Measurements from ENCODE around the gene ACTG1. TPM values are rescaled to one million over a fixed set of nuclear protein-coding genes. Genes with fewer than 3 reads are reported as not detected.

Gene ACTG1
- total and polyA plus RNA-seq, 9 donors: 810 to 1,698 (median 1,452) TPM

GRCh38 chr17:81518113-81518784 lies 5.7 kb upstream of the ACTG1 start:
- Histone ChIP-seq H3K27me3 (ENCODE audit: control insufficient read depth, insufficient read depth, low read length) (peaks cover 34% of the 10 kb centered on the region), H3K4me1 (ENCODE audit: control insufficient read depth, insufficient read depth, low read length) (peaks cover 64% of the 10 kb centered on the region), H3K27ac (ENCODE audit: low read length) (no peak overlapping the region), H3K4me3 (ENCODE audit: low read length) (peak overlapping the region; percentile 13), H3K36me3 (ENCODE audit: control insufficient read depth, insufficient read depth, low read length) (peaks cover 9% of the 10 kb centered on the region), H3K9me3 (replicated peaks; ENCODE audit: control insufficient read depth, low read depth, low read length) (no peaks in the 10 kb centered on the region)
- 19% methylated on average over 24 of the region's 24 CpGs for WGBS (ENCODE audit: insufficient coverage)
- no peak for DNase-seq

GRCh38 chr17:81517339-81518112 lies 4.9 kb upstream of the ACTG1 start:
- H3K36me3 ChIP-seq (ENCODE audit: control insufficient read depth, insufficient read depth, low read length): peaks cover 9% of the 10 kb centered on the region
- no peak overlapping the region for H3K4me3 ChIP-seq (ENCODE audit: low read length)
- no peak overlapping the region for H3K27ac ChIP-seq (ENCODE audit: low read length)
- H3K9me3 ChIP-seq (replicated peaks; ENCODE audit: control insufficient read depth, low read depth, low read length): no peaks in the 10 kb centered on the region
- WGBS (ENCODE audit: insufficient coverage): 61% methylated on average over 16 of the region's 24 CpGs
- H3K4me1 ChIP-seq (ENCODE audit: control insufficient read depth, insufficient read depth, low read length): peaks cover 59% of the 10 kb centered on the region
- no peak for DNase-seq
- peaks cover 30% of the 10 kb centered on the region for H3K27me3 ChIP-seq (ENCODE audit: control insufficient read depth, insufficient read depth, low read length)

GRCh38 chr17:81517009-81517338 lies 4.4 kb upstream of the ACTG1 start:
- H3K36me3 ChIP-seq (ENCODE audit: control insufficient read depth, insufficient read depth, low read length): peaks cover 11% of the 10 kb centered on the region
- WGBS (ENCODE audit: insufficient coverage): 90% methylated on average over 9 of the region's 9 CpGs
- DNase-seq: no peak
- no peaks in the 10 kb centered on the region for H3K9me3 ChIP-seq (replicated peaks; ENCODE audit: control insufficient read depth, low read depth, low read length)
- H3K4me1 ChIP-seq (ENCODE audit: control insufficient read depth, insufficient read depth, low read length): peaks cover 59% of the 10 kb centered on the region
- H3K27ac ChIP-seq (ENCODE audit: low read length): no peak overlapping the region
- H3K4me3 ChIP-seq (ENCODE audit: low read length): peak overlapping the region; percentile 87
- peaks cover 29% of the 10 kb centered on the region for H3K27me3 ChIP-seq (ENCODE audit: control insufficient read depth, insufficient read depth, low read length)

DNA sequence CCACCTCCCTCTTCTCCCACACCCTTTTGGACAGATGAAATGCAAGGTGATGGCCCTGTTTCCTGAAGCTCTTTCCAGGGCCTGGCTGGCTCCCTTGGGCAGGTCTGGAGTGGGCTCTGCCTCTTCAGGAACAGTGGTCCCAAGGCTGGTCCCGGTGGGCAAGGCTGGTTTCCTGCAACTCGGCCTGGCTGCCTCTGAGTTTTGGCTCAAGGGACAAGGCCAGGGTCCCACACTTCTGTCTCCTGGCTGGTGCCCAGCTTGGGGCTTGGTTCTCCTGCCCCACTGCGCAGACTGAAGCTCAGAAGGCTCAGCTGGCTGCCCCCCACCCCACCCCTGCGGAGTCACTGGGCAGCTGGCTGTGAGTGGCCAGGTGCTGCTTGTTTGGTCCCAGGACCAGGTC lies 3.8 kb upstream of the ACTG1 start:
- Histone ChIP-seq H3K4me3 (ENCODE audit: low read length) (peak overlapping the region; percentile 87), H3K9me3 (replicated peaks; ENCODE audit: control insufficient read depth, low read depth, low read length) (no peaks in the 10 kb centered on the region), H3K36me3 (ENCODE audit: control insufficient read depth, insufficient read depth, low read length) (peaks cover 17% of the 10 kb centered on the region), H3K27me3 (ENCODE audit: control insufficient read depth, insufficient read depth, low read length) (peaks cover 28% of the 10 kb centered on the region), H3K27ac (ENCODE audit: low read length) (no peak overlapping the region), H3K4me1 (ENCODE audit: control insufficient read depth, insufficient read depth, low read length) (peaks cover 59% of the 10 kb centered on the region)
- no peak for DNase-seq
- 87% methylated on average over 4 of the region's 4 CpGs for WGBS (ENCODE audit: insufficient coverage)

DNA sequence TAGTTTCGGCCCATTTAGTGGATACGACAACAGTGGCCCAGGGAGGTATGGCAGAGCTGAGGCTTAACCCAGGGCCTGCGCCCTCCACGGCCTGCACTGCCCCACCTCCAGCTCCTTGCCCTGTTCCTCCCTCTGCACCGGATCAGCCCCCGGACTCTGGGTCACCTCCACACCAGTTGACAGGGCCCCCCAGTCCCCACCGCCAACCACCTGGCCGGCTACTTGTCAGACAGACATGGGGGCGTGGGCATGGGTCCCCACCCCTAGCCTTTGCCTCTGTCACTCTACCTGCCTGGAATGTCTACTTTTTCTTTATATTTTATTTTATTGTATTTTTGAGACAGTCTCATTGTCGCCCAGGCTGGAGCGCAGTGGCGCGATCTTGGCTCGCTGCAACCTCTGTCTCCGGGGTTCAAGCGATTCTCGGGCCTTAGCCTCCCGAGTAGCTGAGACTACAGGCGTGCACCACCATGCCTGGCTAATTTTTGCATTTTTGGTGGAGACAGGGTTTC lies 3.0 kb upstream of the ACTG1 start:
- peak overlapping the region; percentile 87 for H3K4me3 ChIP-seq (ENCODE audit: low read length)
- WGBS (ENCODE audit: insufficient coverage): 77% methylated on average over 5 of the region's 19 CpGs
- peak overlapping the region; percentile 94 for H3K27ac ChIP-seq (ENCODE audit: low read length)
- peaks cover 24% of the 10 kb centered on the region for H3K27me3 ChIP-seq (ENCODE audit: control insufficient read depth, insufficient read depth, low read length)
- H3K4me1 ChIP-seq (ENCODE audit: control insufficient read depth, insufficient read depth, low read length): peaks cover 59% of the 10 kb centered on the region
- peaks cover 25% of the 10 kb centered on the region for H3K36me3 ChIP-seq (ENCODE audit: control insufficient read depth, insufficient read depth, low read length)
- DNase-seq: no peak
- no peaks in the 10 kb centered on the region for H3K9me3 ChIP-seq (replicated peaks; ENCODE audit: control insufficient read depth, low read depth, low read length)

- Histone ChIP-seq H3K27me3 (ENCODE audit: control insufficient read depth, insufficient read depth, low read length) (peaks cover 19% of the 10 kb centered on the region), H3K4me3 (ENCODE audit: low read length) (peak overlapping the region; percentile 87), H3K27ac (ENCODE audit: low read length) (peak overlapping the region; percentile 96), H3K36me3 (ENCODE audit: control insufficient read depth, insufficient read depth, low read length) (peaks cover 32% of the 10 kb centered on the region), H3K4me1 (ENCODE audit: control insufficient read depth, insufficient read depth, low read length) (peaks cover 62% of the 10 kb centered on the region), H3K9me3 (replicated peaks; ENCODE audit: control insufficient read depth, low read depth, low read length) (no peaks in the 10 kb centered on the region)
- DNase-seq: peak; percentile 93
- WGBS (ENCODE audit: insufficient coverage): under 1% methylated on average over 80 of the region's 82 CpGs
These were observed 2.3 kb upstream of the ACTG1 start for GRCh38 chr17:81514739-81515529.

- Histone ChIP-seq H3K27ac (ENCODE audit: low read length) (peak overlapping the region; percentile 96), H3K9me3 (replicated peaks; ENCODE audit: control insufficient read depth, low read depth, low read length) (no peaks in the 10 kb centered on the region), H3K4me1 (ENCODE audit: control insufficient read depth, insufficient read depth, low read length) (peaks cover 61% of the 10 kb centered on the region), H3K36me3 (ENCODE audit: control insufficient read depth, insufficient read depth, low read length) (peaks cover 37% of the 10 kb centered on the region), H3K4me3 (ENCODE audit: low read length) (peak overlapping the region; percentile 87), H3K27me3 (ENCODE audit: control insufficient read depth, insufficient read depth, low read length) (peaks cover 13% of the 10 kb centered on the region)
- 0% methylated on average over 27 of the region's 34 CpGs for WGBS (ENCODE audit: insufficient coverage)
- no peak for DNase-seq
These were observed 1.8 kb upstream of the ACTG1 start for GRCh38 chr17:81514489-81514738.

GRCh38 chr17:81513753-81514488 lies 1.3 kb upstream of the ACTG1 start:
- peak overlapping the region; percentile 87 for H3K4me3 ChIP-seq (ENCODE audit: low read length)
- peaks cover 42% of the 10 kb centered on the region for H3K36me3 ChIP-seq (ENCODE audit: control insufficient read depth, insufficient read depth, low read length)
- peak overlapping the region; percentile 96 for H3K27ac ChIP-seq (ENCODE audit: low read length)
- H3K9me3 ChIP-seq (replicated peaks; ENCODE audit: control insufficient read depth, low read depth, low read length): no peaks in the 10 kb centered on the region
- WGBS (ENCODE audit: insufficient coverage): under 1% methylated on average over 61 of the region's 64 CpGs
- peaks cover 11% of the 10 kb centered on the region for H3K27me3 ChIP-seq (ENCODE audit: control insufficient read depth, insufficient read depth, low read length)
- DNase-seq: peak; percentile 83
- H3K4me1 ChIP-seq (ENCODE audit: control insufficient read depth, insufficient read depth, low read length): peaks cover 61% of the 10 kb centered on the region

GRCh38 chr17:81513372-81513752 lies 763 bp upstream of the ACTG1 start:
- peak; percentile 80 for DNase-seq
- Histone ChIP-seq H3K27me3 (ENCODE audit: control insufficient read depth, insufficient read depth, low read length) (peaks cover 6% of the 10 kb centered on the region), H3K27ac (ENCODE audit: low read length) (peak overlapping the region; percentile 96), H3K4me1 (ENCODE audit: control insufficient read depth, insufficient read depth, low read length) (peaks cover 59% of the 10 kb centered on the region), H3K36me3 (ENCODE audit: control insufficient read depth, insufficient read depth, low read length) (peaks cover 47% of the 10 kb centered on the region), H3K9me3 (replicated peaks; ENCODE audit: control insufficient read depth, low read depth, low read length) (no peaks in the 10 kb centered on the region), H3K4me3 (ENCODE audit: low read length) (peak overlapping the region; percentile 87)
- WGBS (ENCODE audit: insufficient coverage): 1% methylated on average over 10 of the region's 23 CpGs

All from muscle of leg (tissue), 11 donors.